Peyer's patch (tissue), 4 donors: ENCODE results near the gene PRCD.

Experiments
- POLR2A ChIP-seq, 2 donors: fragments of 450-650 bp; IDR thresholded peaks; one replicate each; pipeline ENCODE4 v1.5.1; 2017; ENCODE audit warnings: antibody characterized with exemption in 2 of 2, mild to moderate bottlenecking in 2 of 2, moderate library complexity in 2 of 2
- TF ChIP-seq, protein P1 (sequence below), 6 experiments: fragments of 450-650 bp in 4 of 6; fragments of 200-600 bp in 2 of 6; sonication (generic) in 1 of 6; IDR thresholded peaks; one replicate each; pipeline ENCODE4 v1.5.1; 2017 to 2019; ENCODE audit warnings: antibody characterized with exemption in 6 of 6, mild to moderate bottlenecking in 3 of 6, moderate library complexity in 1 of 6

DNA sequence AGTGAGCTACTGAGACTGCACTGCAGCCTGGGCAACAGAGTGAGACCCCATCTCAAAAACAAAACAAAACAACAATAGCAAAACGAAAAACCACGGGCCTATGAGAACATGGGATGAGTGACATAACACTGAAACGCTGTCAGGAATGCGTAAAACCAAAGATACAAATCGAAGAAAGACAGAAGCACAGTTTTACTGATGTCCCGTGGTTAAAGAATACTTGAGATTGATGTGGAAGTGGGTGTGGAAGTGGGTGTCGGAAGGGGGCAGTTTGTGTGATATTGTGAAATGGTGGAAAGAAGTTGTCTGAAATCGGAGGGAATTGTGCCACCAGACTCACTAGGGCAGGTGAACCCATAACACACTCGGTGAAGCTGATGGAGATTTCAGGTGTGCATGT, 36.3 kb downstream of the PRCD start:
- TF ChIP-seq, protein P1, sequence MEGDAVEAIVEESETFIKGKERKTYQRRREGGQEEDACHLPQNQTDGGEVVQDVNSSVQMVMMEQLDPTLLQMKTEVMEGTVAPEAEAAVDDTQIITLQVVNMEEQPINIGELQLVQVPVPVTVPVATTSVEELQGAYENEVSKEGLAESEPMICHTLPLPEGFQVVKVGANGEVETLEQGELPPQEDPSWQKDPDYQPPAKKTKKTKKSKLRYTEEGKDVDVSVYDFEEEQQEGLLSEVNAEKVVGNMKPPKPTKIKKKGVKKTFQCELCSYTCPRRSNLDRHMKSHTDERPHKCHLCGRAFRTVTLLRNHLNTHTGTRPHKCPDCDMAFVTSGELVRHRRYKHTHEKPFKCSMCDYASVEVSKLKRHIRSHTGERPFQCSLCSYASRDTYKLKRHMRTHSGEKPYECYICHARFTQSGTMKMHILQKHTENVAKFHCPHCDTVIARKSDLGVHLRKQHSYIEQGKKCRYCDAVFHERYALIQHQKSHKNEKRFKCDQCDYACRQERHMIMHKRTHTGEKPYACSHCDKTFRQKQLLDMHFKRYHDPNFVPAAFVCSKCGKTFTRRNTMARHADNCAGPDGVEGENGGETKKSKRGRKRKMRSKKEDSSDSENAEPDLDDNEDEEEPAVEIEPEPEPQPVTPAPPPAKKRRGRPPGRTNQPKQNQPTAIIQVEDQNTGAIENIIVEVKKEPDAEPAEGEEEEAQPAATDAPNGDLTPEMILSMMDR (IDR thresholded peaks at IDR 0.05), result no peak
- no peak for TF ChIP-seq POLR2A (IDR thresholded peaks at IDR 0.05)
